Panc1 (cell line): ENCODE data around the gene ADARB2. TPM values are rescaled to one million over a fixed set of nuclear protein-coding genes. Genes with fewer than 3 reads are reported as not detected.

ENCODE experiments used
- ATAC-seq: fragments of 200-7000 bp; cut with Tn5 transposase; 2 replicates; pipeline ENCODE4 v1.9.1; 2020; ENCODE audit warnings: mild to moderate bottlenecking, moderate library complexity
- BruUV-seq: library from RNA; stranded (reverse); fragments of 400-500 nt; replicated peaks from 2 replicates; lab custom pipeline; 2021; lab: Mats Ljungman, UMichigan
- CTCF ChIA-PET: fragments of 300-600 bp; sonication (Branson Sonifier 250); formaldehyde crosslinking; loops from one replicate; lab custom pipeline; 2022; ENCODE audit warnings: antibody characterized with exemption; lab: Charles Lee
- POLR2A ChIA-PET: fragments of 300-600 bp; sonication (Branson Sonifier 250); formaldehyde crosslinking; loops from one replicate; lab custom pipeline; 2022; ENCODE audit warnings: antibody characterized with exemption; lab: Charles Lee
- DNase-seq: peaks from one replicate; pipeline ENCODE4 v3.0.0-alpha.2; 2010; ENCODE audit warnings: low read depth, low spot score
- H3K27ac ChIP-seq: 2 replicates; pipeline ENCODE4 v1.5.1; 2011; ENCODE audit warnings: mild to moderate bottlenecking, low read length, inconsistent platforms
- H3K27me3 ChIP-seq: fragments of 200-500 bp; sonication (Bioruptor generic); 2 replicates; pipeline ENCODE4 v1.6.0; 2014; ENCODE audit warnings: low read length, inconsistent platforms; ENCODE audit not compliant: control insufficient read depth, insufficient read depth
- H3K36me3 ChIP-seq: fragments of 200-500 bp; sonication (Bioruptor generic); 2 replicates; pipeline ENCODE4 v1.5.1; 2014; ENCODE audit warnings: inconsistent platforms, mild to moderate bottlenecking, low read length, moderate library complexity; ENCODE audit not compliant: control insufficient read depth, insufficient read depth
- H3K4me1 ChIP-seq: 2 replicates; pipeline ENCODE4 v1.5.1; 2011; ENCODE audit warnings: inconsistent platforms, mild to moderate bottlenecking, low read length, moderate library complexity; ENCODE audit not compliant: control insufficient read depth, insufficient read depth
- H3K4me3 ChIP-seq, 2 experiments: 2 replicates each; pipeline ENCODE4 v1.5.1; 2011 to 2012; ENCODE audit warnings: low read depth in 2 of 2, low read length in 2 of 2, mild to moderate bottlenecking in 2 of 2, inconsistent platforms in 1 of 2, moderate library complexity in 1 of 2
- H3K9me3 ChIP-seq: fragments of 200-500 bp; sonication (Bioruptor generic); 2 replicates; pipeline ENCODE4 v1.5.1; 2014; ENCODE audit warnings: low read depth, mild to moderate bottlenecking, inconsistent platforms, low read length, moderate library complexity; ENCODE audit not compliant: control insufficient read depth, insufficient read depth
- POLR2AphosphoS5 ChIP-seq: IDR thresholded peaks from 2 replicates; pipeline ENCODE4 v1.6.1; 2012; ENCODE audit warnings: mild to moderate bottlenecking, low read depth, low read length, moderate library complexity
- SIN3A ChIP-seq: IDR thresholded peaks from 2 replicates; pipeline ENCODE4 v1.6.1; 2012; ENCODE audit warnings: low read depth, mild to moderate bottlenecking, low read length, moderate library complexity, borderline replicate concordance; ENCODE audit not compliant: insufficient read depth
- TCF7L2 ChIP-seq: IDR thresholded peaks from 2 replicates; pipeline ENCODE4 v1.6.1; 2011; ENCODE audit warnings: mild to moderate bottlenecking, low read depth, low read length, inconsistent platforms
- in situ Hi-C: cut with HindIII; loops from 2 replicates; pipeline ENCODE4 v1.10.0; 2016; ENCODE audit warnings: low sequenced_read_pairs, low pct_unique_long_range_greater_than_20kb
- intact Hi-C: fragments of 100-400 bp; cut with micrococcal nuclease; formaldehyde crosslinking; loops from one replicate; pipeline ENCODE4 v1.10.0; 2022; ENCODE audit not compliant: unreplicated experiment
- total RNA-seq: library from RNA; stranded (reverse); gene quantifications from one replicate; pipeline ENCODE4 v1.2.1, GENCODE V29; 2021; ENCODE audit not compliant: unreplicated experiment
- TF ChIP-seq, protein P1 (sequence below), 2 experiments: IDR thresholded peaks; 2 replicates each; pipeline ENCODE4 v1.6.1; 2011 to 2012; ENCODE audit warnings: low read depth in 2 of 2, control low read depth in 1 of 2, low read length in 1 of 2, mild to moderate bottlenecking in 1 of 2, moderate library complexity in 1 of 2; ENCODE audit not compliant: insufficient read depth in 1 of 2
- TF ChIP-seq, protein P2 (sequence below): fragments of 450-650 bp; IDR thresholded peaks from 2 replicates; pipeline ENCODE4 v1.5.1; 2017; ENCODE audit warnings: mild to moderate bottlenecking

ADARB2 gene
- total RNA-seq, 1 experiment from 2014 or later: 0.31 TPM

DNA sequence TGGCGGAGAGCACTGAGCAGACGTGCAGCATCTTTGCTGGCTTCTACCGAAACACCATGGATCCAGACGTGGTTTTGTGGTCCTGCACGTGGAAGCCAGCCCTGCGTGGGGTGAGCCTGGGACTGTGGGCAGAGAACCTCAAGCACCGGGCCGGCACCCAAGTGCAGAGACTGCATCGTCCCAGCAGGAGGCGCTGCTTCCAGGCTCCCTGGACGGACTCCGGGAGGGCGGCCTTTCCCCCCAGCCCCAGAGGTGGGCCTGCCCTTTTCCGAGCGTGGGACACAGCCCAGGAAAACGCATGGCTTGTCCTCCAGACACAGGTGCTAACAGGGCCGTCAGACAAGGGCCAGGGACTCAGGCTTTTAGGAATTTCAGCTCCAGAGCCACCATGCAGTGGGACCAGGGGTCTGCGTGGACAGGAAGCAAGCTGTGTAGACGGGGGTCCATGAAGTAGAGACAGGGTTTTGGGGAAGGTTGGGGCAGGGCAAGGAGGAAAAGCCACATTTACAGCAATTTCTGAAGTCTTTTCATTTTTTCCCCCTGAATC lies 377.2 kb downstream of the ADARB2 start:
- CTCF ChIA-PET: no interaction called here
- Histone ChIP-seq H3K27me3 (no peaks in the 10 kb centered on the region), H3K4me1 (no peaks in the 10 kb centered on the region), H3K36me3 (no peaks in the 10 kb centered on the region), H3K9me3 (no peaks in the 10 kb centered on the region), H3K4me3 (no peak overlapping the region), H3K27ac (no peak overlapping the region)
- BruUV-seq: no TSS peak
- in situ Hi-C loops (no loop called here), intact Hi-C loops (no loop called here)
- POLR2A ChIA-PET: no interaction called here
- no peak for DNase-seq
- ATAC-seq: no peak
- TF ChIP-seq, protein P1, sequence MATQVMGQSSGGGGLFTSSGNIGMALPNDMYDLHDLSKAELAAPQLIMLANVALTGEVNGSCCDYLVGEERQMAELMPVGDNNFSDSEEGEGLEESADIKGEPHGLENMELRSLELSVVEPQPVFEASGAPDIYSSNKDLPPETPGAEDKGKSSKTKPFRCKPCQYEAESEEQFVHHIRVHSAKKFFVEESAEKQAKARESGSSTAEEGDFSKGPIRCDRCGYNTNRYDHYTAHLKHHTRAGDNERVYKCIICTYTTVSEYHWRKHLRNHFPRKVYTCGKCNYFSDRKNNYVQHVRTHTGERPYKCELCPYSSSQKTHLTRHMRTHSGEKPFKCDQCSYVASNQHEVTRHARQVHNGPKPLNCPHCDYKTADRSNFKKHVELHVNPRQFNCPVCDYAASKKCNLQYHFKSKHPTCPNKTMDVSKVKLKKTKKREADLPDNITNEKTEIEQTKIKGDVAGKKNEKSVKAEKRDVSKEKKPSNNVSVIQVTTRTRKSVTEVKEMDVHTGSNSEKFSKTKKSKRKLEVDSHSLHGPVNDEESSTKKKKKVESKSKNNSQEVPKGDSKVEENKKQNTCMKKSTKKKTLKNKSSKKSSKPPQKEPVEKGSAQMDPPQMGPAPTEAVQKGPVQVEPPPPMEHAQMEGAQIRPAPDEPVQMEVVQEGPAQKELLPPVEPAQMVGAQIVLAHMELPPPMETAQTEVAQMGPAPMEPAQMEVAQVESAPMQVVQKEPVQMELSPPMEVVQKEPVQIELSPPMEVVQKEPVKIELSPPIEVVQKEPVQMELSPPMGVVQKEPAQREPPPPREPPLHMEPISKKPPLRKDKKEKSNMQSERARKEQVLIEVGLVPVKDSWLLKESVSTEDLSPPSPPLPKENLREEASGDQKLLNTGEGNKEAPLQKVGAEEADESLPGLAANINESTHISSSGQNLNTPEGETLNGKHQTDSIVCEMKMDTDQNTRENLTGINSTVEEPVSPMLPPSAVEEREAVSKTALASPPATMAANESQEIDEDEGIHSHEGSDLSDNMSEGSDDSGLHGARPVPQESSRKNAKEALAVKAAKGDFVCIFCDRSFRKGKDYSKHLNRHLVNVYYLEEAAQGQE (IDR thresholded peaks at IDR 0.05; ENCODE audit: insufficient read depth in 1 of 2, low read depth in 2 of 2, low read length in 1 of 2): no peak
- TF ChIP-seq, protein P2, sequence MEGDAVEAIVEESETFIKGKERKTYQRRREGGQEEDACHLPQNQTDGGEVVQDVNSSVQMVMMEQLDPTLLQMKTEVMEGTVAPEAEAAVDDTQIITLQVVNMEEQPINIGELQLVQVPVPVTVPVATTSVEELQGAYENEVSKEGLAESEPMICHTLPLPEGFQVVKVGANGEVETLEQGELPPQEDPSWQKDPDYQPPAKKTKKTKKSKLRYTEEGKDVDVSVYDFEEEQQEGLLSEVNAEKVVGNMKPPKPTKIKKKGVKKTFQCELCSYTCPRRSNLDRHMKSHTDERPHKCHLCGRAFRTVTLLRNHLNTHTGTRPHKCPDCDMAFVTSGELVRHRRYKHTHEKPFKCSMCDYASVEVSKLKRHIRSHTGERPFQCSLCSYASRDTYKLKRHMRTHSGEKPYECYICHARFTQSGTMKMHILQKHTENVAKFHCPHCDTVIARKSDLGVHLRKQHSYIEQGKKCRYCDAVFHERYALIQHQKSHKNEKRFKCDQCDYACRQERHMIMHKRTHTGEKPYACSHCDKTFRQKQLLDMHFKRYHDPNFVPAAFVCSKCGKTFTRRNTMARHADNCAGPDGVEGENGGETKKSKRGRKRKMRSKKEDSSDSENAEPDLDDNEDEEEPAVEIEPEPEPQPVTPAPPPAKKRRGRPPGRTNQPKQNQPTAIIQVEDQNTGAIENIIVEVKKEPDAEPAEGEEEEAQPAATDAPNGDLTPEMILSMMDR: peak; percentile 52
- TF ChIP-seq SIN3A (no peak), TCF7L2 (no peak), POLR2AphosphoS5 (no peak)

GRCh38 chr10:1359626-1359955 lies 377.7 kb downstream of the ADARB2 start:
- POLR2A ChIA-PET: no interaction called here
- TF ChIP-seq POLR2AphosphoS5 (no peak), TCF7L2 (no peak), SIN3A (no peak)
- TF ChIP-seq, protein P2: no peak
- TF ChIP-seq, protein P1 (IDR thresholded peaks at IDR 0.05; ENCODE audit: insufficient read depth in 1 of 2, low read depth in 2 of 2, low read length in 1 of 2): no peak
- Histone ChIP-seq H3K4me3 (no peak overlapping the region), H3K27me3 (no peaks in the 10 kb centered on the region), H3K9me3 (no peaks in the 10 kb centered on the region), H3K36me3 (no peaks in the 10 kb centered on the region), H3K27ac (no peak overlapping the region), H3K4me1 (no peaks in the 10 kb centered on the region)
- ATAC-seq (no peak), DNase-seq (no peak)
- in situ Hi-C loops: no loop called here
- CTCF ChIA-PET: no interaction called here
- intact Hi-C loops: no loop called here
- BruUV-seq: no TSS peak
